ENCODE data around the gene ETV3L.
A peak's percentile ranks its signal among the peaks of the same experiment; 100 is the strongest.

Gene ETV3L
- 0 to 0.54 (median 0.08) reads per million in 4 donors for total RNA-seq

DNA sequence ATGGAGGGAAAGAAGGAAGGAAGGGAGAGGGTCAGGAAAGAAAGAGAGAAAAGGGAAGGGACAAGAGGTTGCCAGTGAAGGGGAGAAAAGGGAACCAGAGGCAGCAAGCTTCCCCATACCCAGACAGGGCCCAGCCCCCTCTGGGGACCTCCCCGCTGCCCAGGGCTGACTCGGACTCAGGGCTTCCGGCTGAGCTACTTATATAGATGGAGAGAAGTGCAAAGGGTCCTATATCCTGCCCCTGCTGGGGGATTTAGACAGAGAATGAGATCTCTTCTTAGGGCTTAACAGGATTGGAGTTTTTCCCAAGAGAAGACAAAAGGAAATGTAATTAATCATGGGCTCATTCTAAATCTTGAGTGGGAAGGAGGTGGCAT is at the start of gene ETV3L:
Gene ETV3L, minus strand, starts transcription at position 176 of the 377 bp plus-strand sequence. CDS start 285 bp downstream, outside the sequence.
- no peak for DNase-seq

DNA sequence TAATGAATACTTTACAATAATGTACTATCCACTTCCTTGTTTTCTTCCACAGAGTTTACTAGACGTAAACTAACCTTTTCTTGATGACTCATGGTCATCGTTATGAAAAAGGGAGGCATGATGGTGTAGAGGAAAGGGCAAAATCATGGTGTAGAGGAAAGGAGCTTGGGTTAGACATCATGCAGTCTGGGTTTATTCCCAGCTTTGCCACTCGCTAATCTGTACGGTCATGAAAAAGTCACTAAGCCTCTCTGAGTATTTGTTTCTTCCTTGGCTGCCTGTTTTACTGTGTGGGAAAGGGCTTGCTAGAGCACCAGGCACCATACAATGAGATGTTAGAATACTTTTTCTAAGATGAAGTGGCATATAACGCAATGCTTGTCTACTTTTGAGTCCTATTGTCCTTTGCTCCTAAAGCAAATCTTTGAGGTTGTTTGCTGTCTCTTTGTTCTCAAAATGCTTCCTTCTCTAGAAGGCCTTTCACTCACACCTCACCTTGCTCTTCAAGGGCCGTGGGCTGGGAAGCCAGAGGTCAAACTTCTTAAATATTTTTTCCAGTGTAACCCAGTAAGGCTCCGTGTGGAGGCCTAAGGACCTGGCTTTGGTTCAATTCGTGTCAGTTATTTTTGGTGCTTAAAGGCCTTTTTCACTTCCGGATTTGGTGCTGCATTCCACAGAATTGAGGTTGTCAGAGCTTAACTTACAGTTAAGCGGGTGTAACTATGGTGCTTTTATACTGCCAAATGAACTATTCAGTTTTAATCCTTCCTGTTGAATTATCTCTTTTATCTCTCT is 48.5 kb upstream of the ETV3L start:
- DNase-seq: no peak

DNA sequence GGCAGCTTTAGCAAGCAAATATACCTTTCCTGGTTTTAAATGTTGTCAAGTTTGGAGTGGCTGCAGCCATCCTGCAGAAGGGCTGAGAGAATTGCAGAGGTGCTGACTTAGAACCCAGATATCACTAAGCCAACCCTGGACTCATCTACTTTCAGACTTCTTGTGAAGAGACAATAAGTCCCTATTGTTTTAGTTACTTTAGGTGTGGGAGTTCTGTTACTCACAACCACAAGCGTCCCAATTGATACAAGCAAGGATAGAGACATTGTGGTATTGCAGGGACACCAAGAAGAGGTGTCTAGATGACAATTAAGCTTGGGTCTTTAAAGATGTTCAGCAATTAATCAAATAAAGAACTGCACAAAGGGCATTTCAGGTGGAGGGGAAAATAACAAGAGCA is 47.4 kb upstream of the ETV3L start:
- DNase-seq: no peak

DNA sequence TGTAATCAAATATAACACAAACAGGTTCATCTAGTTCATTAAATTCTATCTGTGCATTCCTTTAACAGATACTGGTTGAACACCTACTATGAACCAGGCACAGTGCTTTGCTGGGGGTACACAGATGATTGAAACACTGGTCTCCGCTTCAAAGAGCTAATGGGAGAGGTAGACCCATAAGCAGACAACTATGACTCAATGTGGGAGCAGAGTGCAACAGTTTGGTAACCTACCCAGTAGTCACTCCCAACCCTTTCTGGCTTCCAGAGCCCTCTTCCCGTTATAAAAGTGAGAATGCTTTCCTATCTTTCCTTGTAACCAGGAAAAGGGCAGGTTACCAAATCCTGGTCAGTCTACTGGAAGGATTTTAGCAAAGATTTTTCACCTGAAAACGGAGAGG is 46.6 kb upstream of the ETV3L start:
- DNase-seq: no peak

DNA sequence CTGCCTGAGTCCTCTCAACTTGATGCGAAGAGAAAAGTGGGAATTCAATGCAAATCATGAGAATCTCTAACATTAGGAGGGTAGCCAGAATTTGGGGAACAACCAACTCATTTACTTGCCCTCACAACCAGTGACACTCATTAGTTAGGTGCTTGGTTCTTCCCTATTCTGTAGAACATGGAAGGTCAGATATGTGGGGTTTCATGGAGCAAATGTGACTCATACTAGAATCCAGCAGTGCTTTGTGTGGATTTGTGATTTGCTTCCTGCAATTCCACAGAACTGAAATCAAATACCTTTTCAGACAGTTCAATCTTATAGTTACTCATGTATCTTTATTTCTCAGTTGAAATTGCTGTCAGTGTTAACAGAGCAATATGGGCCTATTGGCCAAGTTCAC is 45.5 kb upstream of the ETV3L start:
- no peak for DNase-seq

DNA sequence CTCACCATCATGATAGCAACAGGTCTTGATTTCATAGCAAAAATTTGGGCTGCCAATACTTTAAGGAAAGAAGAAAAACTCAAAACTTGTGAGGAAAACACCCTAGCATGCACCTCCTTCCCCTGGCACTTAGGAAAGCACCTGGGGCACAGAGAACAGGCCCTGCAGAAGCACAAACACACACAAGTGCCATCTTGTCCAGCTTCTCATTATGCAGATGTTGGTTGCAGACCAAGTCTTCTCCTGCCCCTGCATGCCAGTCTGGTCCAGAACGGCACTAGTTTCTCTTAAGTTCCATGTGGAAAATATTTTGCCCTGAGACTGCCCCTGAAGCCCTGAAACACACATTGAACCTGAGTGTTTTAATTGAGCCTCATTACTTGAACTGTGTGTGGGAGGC is 44.9 kb upstream of the ETV3L start:
- no peak for DNase-seq

DNA sequence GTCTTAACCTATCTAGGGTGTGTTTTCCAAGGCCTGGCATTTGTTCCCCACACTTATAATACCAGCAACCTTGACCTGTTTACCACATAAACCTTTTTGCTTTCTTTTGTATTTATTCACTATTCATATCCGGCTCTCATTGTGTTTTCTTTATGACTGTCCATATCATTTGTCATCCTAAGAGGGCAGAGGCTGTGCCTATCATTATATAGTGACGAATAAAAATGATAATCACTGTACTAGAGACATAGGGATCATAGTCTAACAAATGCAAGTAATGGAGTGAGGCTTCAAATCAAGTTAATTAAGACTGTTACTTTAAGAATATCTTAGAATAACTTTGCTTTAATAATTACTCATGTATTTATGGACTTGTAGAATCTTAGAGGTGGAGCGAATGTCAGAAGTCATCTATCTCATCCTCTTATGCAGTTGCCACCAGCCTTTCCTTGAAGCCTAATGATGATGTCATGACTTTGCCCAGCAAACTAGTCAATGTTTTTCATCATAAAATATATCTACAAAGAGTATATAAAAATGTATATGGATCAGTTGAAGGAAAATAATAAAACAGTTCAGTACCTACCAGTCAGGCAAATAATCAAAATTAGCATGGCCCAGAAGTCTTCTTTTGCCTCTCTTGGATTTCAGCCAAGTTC is 43.3 kb upstream of the ETV3L start:
- no peak for DNase-seq

DNA sequence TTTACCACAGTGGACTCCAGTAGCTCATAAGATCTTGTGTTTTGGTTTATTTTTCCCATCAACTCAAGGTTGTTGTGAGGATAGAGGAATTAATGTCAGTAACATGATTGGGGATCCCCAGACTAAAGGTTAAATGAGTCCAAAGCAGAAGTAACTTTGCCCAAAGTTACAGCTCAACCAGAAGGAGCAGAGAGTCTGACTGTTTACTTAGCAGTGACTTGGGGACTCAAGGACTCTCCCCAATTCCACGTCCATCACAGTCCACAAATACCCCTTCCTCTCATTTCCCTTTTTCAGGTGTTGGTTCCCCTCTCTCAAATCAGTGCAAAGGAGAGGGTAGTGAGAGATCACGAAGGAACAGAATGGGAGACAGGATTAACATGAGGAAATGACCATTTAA is 42.6 kb upstream of the ETV3L start:
- no peak for DNase-seq

DNA sequence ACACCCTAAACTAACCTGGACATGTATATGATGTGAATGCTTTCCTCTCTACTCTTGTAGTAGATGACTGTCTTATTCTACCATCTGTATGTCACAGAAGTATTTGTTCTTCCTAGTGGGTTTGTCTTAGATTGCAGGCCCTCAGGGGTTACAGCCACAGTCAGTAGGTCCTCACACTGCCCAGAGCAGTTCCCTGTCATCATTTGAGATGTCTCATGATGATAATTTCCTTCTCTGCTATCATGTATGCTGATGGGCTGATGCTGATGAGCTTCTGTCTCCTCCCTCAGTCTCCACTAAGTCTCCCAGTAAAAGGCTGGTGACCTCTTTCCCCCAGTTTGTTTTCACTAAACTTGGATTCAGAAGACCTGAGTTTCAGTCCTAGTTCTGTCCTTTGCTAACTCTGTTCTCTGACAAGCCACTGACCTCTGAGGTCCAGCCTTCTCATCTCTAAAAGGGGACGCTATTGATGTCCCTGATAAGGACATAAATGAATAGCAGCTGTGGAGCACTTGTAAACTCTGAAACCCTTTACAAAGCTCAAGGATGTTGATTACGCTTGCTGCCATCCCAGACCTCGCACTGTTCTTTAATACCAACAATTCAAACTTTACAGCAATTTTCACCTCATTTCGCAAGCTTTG is 41.7 kb upstream of the ETV3L start:
- no peak for DNase-seq

DNA sequence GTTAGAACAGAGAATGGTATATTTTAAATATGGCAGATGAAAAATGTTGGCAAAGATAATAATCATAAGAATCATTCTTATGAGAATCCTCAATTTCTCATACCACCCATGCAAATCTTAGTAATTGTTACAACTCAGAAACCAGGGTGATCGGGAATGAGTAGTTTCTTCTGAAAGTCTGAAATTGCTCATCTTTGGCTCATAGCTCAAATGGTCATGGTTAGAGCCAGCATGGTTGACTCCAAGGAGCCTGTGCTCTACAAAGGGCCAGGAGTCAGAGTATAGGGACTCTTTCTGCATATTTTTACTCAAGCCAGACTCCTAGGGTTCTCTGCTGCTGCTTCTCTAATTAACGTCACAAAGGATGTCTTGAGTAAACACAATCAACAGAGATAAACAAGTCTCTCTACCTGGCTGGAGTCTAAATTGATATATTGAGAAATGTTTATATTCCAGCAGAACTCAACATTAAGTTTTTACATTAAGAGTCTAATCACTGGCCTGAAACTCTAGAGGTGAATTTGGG is 40.5 kb upstream of the ETV3L start:
- DNase-seq: no peak

DNA sequence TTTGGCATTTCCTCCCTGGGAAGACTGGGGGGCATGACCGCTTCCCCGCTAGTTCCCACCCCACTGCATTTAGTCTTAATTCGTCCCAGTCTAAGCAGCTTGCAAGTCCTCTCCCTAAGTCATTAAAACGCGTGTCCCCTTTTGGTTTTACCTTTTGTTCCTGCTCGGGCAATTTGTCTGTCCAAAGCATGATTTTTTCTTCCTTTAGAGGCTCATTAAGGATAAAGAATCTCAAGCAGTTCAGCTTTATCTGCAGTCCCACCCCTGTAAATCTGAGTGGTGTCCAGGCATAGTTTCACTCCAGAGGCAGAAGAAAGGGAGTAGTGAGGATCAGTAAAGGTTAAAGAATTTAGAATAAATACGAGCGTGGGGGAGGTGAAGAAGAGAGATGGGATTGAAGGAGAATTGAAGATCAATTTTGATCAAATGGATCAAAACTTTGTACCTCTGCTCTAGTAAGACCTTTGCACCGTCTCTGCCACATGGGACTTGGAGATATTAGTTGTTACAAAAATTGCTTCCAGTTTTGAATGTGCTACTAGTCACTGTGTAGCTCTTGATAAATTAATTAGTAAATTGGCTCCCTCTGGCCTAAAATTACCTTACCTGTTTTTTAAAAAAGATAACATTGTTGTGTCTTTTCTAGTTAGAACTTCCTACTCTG is 39.6 kb upstream of the ETV3L start:
- DNase-seq: no peak

DNA sequence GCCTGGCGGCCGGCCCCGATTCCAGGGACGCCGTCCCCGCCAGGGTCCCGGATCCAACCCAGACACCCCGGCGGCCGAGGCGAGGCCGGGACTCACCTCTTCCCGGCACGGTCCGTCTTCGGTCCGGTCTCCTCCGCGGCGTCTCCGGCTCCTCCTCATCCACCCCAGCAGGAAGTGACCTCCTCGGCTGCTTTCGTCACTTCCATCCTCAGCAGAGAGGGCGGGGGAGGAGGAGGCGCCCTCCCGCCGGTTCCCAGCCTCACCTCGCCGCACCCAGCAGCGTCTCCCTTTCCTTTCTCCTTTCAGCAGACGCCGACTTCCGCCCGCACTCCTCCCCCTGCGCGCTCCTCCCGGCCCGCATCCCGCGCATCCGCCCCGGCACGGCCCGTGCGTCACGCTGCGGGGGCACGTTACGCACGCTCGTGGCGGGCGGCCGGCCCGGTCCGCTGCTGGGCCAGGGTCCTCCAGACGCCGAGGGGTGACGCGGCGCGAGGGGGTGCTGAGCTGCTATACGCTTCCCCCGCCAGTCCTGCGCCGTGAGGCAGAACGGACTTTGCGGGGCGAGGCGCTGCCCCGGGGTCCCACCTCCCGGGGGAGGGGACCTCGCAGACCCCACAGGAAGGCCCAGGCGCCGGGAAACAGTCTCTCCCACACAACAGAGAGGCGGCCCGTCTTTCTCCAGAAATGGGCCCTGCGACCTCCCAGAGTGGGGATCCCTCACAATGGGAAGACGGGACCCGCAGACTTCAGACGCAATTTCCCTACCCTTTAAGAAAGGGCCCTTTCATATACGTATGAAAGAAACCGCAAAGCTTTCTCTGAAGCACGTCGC is 38.8 kb upstream of the ETV3L start, which contains the start of gene ETV3:
Gene ETV3, minus strand, starts transcription at position 176 of the 832 bp plus-strand sequence. CDS start 2,043 bp downstream, outside the sequence.
- peak; percentile 86 to 95 (median 90) for DNase-seq

DNA sequence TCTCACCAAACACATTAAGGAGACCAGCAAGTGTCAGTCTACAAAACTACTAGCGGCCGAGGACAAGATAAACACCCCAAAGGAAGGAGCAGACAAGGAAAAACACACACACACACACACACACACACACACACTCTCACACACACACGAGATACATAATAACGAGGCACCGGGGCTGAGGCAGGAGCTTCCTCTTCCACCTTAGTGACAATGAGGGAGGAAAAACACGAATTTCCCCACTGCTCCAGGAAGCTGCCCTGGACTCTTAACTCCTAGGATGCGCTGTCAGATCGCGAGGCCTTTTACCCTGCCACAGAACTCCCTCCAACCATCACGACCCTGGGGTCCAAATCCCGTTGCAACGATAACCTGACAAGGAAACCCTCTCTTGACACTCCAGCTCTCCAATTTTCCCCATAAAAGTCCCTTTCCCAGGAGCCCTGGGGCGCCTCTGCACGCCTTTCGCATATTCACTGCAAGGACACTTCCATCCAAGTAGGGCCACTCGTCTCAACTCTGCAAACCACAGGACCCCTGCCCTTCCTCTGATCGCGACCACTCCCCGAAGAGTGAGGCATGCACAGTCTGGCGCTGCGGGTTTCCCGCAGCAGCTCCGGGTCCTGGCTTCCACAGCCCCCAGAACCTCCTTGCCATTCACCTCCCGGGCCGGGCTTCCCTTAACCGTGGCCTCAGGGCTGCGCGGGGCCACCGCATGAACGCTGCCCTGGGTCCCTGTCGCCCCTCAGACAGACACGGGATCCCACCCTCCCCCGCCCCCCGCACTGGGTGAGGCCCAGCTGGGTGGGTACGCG is 38.0 kb upstream of the ETV3L start:
- peak in 1 of 5 donors; percentile 18 for DNase-seq

DNA sequence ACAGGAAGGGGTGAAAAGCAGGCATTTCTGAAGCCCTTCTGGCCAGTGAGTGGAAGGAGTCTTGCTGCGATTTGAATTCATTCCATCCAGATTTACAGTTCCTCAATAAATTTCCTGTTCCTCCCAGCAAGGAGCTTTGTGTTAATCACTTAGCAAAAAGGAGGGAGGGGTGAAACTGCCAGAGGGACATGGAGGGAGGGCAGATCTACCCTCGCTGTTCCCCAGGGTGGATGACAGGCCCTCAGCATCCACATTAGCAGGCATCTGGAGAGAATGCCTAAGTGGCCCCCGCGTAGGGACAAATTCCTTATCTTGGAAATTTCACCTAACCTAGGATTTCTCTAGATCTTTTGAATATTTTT is 37.4 kb upstream of the ETV3L start:
- DNase-seq: no peak

DNA sequence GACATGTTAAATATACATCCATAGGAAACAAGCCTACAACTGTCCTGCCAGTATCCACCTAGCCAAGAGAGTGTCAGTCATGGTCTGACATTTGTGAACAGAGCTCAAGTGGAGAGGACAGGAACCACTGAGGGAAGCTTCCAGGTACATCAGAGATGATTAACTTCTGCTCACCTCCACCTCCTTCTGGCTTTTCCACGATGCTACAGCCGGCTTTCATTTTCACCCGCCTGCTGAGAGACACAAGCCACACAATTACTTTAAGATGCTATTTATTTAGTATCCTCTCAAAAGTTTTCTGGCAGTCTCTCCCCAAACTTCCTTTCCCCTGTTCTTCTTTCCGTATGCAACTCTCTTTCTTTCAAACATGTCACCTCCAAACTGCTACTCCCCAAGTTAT is 36.5 kb upstream of the ETV3L start:
- no peak for DNase-seq

DNA sequence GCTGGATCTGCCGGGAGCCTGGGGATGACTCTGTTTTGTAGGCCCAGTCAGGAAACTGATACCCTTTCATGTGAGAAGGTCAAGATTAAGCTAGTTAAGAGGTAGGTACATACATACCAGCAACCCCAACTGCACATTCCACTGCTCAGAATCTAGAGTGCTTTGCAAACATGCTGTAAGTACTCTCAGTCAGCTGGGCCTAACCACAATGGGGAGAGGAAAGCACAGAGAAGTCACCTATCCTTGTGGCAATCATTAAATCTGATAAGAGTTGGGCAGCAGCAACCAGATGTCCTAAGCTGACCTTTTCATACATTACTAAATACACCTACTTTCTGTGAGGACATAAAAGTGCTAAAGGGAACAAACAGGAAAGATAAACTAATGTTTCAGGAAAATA is 36.0 kb upstream of the ETV3L start:
- DNase-seq: no peak

DNA sequence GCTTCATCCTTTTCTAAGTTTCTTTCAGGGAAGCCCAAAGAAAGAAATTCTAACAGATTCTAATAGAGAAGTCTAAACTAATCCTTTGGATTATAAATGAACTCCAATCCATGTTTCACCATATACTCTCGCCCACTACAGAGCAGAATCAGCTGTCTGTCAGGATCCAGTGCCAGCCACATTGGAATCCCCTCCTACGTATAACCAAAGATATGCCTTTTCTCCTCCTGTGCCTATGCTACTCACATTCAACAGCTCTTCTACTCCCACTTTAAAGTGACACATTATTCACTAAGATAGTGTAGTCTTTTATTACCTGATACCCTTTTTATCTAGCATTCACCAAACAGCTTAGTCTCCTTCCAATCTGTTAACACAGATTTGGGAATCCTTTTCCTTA is 35.5 kb upstream of the ETV3L start:
- DNase-seq: no peak

DNA sequence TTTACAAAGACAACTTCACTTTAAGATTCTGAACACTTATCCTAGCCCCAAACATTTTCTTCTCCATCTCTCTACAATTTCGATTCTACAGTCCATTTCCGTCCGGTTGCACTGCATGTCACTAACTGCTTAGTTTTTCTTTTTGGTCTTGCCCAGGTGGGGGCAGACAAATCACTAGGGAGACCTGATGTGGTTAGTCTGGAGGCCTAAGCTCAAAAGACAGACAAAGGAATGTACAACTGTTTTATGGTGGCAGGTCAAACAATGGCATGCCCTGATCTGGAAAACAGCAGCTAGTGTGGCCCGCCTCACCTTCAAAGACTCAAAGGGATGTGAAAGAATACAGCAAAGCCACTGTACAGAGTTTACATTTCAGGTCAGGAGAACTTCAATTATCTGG is 34.8 kb upstream of the ETV3L start:
- no peak for DNase-seq

DNA sequence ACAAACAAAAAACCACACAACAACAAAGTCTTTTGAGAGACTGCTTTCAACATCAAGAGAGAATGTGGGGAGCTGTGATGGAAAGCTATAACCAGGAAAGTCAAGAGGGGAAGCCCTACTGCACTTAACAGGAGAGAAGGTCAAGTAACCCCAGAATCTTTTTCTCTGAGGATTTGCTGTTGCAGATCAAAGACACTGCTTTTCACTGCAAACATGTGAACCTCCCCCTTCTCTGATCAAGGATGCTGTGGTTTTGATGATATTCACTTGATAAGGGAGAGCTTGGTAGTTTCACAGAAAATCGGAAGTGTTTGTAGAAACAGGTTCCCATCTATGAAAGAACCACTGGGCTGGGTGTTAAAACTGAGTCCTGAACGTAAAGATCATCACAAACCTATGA is 33.8 kb upstream of the ETV3L start:
- peak in 1 of 5 donors; percentile 78 for DNase-seq

DNA sequence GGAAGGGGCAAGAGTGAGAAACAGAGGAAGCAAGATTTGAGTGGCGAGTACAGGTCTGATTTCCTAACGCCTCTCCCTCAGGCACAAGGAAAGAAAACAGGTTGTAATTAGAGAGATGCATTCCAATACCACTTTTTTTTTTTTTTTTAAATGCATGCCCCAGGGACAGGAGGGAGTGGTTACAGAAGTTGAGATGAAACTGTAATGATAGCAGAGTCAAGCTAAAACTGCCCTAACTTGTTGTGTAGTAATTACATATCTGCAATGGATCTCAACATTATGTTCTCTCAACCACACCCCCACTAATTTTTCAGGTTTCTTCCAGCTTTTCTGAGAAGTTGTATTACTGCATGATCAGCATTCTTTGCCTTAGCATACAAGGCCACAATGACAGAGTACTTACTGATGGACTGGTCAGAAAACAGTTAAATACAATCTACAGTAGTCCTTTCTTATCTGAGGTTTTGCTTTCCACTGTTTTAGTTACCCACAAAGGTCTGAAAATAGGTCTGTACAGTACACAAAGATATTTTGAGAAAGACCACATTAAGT is 33.1 kb upstream of the ETV3L start:
- no peak for DNase-seq

DNA sequence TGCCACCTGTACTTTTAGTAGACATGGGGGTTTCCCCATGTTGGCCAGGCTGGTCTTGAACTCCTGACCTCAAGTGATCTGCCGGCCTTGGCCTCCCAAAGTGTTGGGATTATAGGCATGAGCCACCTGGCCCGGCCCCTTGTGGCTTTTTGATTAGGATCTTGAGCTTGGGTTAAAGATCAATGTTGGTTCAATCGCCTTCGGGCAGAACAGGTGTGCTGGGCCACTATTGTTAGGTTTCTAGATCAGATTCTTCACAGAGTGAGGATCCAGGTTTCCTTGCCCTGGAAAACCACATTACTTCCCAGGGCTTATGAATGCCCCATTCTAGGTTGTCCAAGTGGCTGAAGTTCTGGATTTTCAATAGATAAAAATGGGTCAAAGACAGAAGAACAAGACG is 32.5 kb upstream of the ETV3L start:
- DNase-seq: no peak
